Measurements from ENCODE around the gene TRMT11.
"Not testable (repeated sequence)": the region's sequence is repeated elsewhere in the genome, so short reads cannot be mapped to it uniquely, and the experiment has no call there.

TRMT11 gene

GRCh38 chr6:125950716-125951115, 35.6 kb upstream of the TRMT11 start:
- H3K36me3 Mint-ChIP-seq; DNase-seq; H3K4me1 Mint-ChIP-seq; H3K27me3 Mint-ChIP-seq; H3K4me3 Mint-ChIP-seq; H3K27ac Mint-ChIP-seq; H3K9me3 Mint-ChIP-seq; ATAC-seq (replicated peaks): not testable (repeated sequence)

GRCh38 chr6:125951323-125951722, 35.0 kb upstream of the TRMT11 start:
- Mint-ChIP-seq H3K27me3 (no peaks in the 10 kb centered on the region), H3K4me3 (no peak overlapping the region), H3K27ac (no peak overlapping the region), H3K36me3 (no peaks in the 10 kb centered on the region), H3K9me3 (no peaks in the 10 kb centered on the region), H3K4me1 (peaks cover 0 to 2% of the 10 kb centered on the region in 2 donors)
- no peak for ATAC-seq (replicated peaks)
- DNase-seq: no peak

- no peaks in the 10 kb centered on the region for H3K9me3 Mint-ChIP-seq
- H3K4me1 Mint-ChIP-seq: peaks cover 0 to 2% of the 10 kb centered on the region in 2 donors
- no peak for ATAC-seq (replicated peaks)
Observed at GRCh38 chr6:125952764-125953501, 33.4 kb upstream of the TRMT11 start.

GRCh38 chr6:125953502-125953875, 32.9 kb upstream of the TRMT11 start:
- Mint-ChIP-seq H3K4me3 (no peak overlapping the region), H3K4me1 (peaks cover 0 to 2% of the 10 kb centered on the region in 2 donors), H3K27ac (no peak overlapping the region), H3K36me3 (no peaks in the 10 kb centered on the region), H3K27me3 (no peaks in the 10 kb centered on the region), H3K9me3 (no peaks in the 10 kb centered on the region)
- ATAC-seq (replicated peaks): no peak
- no peak for DNase-seq

More at GRCh38 chr6:125952764-125953501, 33.4 kb upstream of the TRMT11 start:
- Mint-ChIP-seq H3K4me3 (no peak overlapping the region), H3K27me3 (no peaks in the 10 kb centered on the region), H3K27ac (no peak overlapping the region), H3K36me3 (no peaks in the 10 kb centered on the region)
- DNase-seq: no peak

GRCh38 chr6:125954735-125955339, 31.5 kb upstream of the TRMT11 start:
- ATAC-seq (replicated peaks) (no peak), DNase-seq (no peak)
- Mint-ChIP-seq H3K36me3 (no peaks in the 10 kb centered on the region), H3K9me3 (no peaks in the 10 kb centered on the region), H3K4me3 (no peak overlapping the region), H3K4me1 (peaks cover 0 to 2% of the 10 kb centered on the region in 2 donors), H3K27ac (no peak overlapping the region), H3K27me3 (no peaks in the 10 kb centered on the region)

- Mint-ChIP-seq H3K36me3 (no peaks in the 10 kb centered on the region), H3K27ac (no peak overlapping the region)
Observed at GRCh38 chr6:125955973-125956372, 30.4 kb upstream of the TRMT11 start.

GRCh38 chr6:125956506-125957390, 29.6 kb upstream of the TRMT11 start, which contains the start of gene HINT3:
Gene HINT3, plus strand, starts transcription at chr6:125956770. Its CDS starts 208 bp downstream, at chr6:125956978.
- Mint-ChIP-seq H3K9me3 (no peaks in the 10 kb centered on the region), H3K27me3 (no peaks in the 10 kb centered on the region), H3K27ac (no peak within 1 kb of the TSS), H3K36me3 (no peaks in the 10 kb centered on the region), H3K4me3 (peak within 1 kb of the TSS; percentile 48 to 66), H3K4me1 (peaks cover 0 to 5% of the 10 kb centered on the region in 2 donors)
- ATAC-seq (replicated peaks) (peak; percentile 93 to 94), DNase-seq (peak; percentile 95)

More at GRCh38 chr6:125955973-125956372, 30.4 kb upstream of the TRMT11 start:
- H3K27me3 Mint-ChIP-seq: no peaks in the 10 kb centered on the region
- no peaks in the 10 kb centered on the region for H3K9me3 Mint-ChIP-seq
- H3K4me1 Mint-ChIP-seq: peaks cover 0 to 2% of the 10 kb centered on the region in 2 donors
- DNase-seq (no peak), ATAC-seq (replicated peaks) (no peak)
- H3K4me3 Mint-ChIP-seq: peak overlapping the region; percentile 48 to 66

GRCh38 chr6:125957391-125957693, 29.0 kb upstream of the TRMT11 start:
- no peak overlapping the region for H3K4me3 Mint-ChIP-seq

GRCh38 chr6:125957845-125958244, 28.5 kb upstream of the TRMT11 start:
- ATAC-seq (replicated peaks) (no peak), DNase-seq (no peak)
- H3K9me3 Mint-ChIP-seq: no peaks in the 10 kb centered on the region

More at GRCh38 chr6:125957391-125957693, 29.0 kb upstream of the TRMT11 start:
- DNase-seq (no peak), ATAC-seq (replicated peaks) (no peak)
- Mint-ChIP-seq H3K4me1 (peaks cover 0 to 6% of the 10 kb centered on the region in 2 donors), H3K36me3 (no peaks in the 10 kb centered on the region), H3K27ac (no peak overlapping the region), H3K9me3 (no peaks in the 10 kb centered on the region), H3K27me3 (no peaks in the 10 kb centered on the region)

GRCh38 chr6:125959041-125959440, 27.3 kb upstream of the TRMT11 start:
- no peak for ATAC-seq (replicated peaks)
- H3K4me1 Mint-ChIP-seq: peaks cover 12 to 14% of the 10 kb centered on the region in 2 donors
- DNase-seq: no peak
- no peaks in the 10 kb centered on the region for H3K9me3 Mint-ChIP-seq
- H3K4me3 Mint-ChIP-seq: no peak overlapping the region
- H3K36me3 Mint-ChIP-seq: no peaks in the 10 kb centered on the region
- H3K27me3 Mint-ChIP-seq: no peaks in the 10 kb centered on the region
- no peak overlapping the region for H3K27ac Mint-ChIP-seq

More at GRCh38 chr6:125957845-125958244, 28.5 kb upstream of the TRMT11 start:
- H3K4me3 Mint-ChIP-seq: no peak overlapping the region
- H3K27me3 Mint-ChIP-seq: no peaks in the 10 kb centered on the region
- no peaks in the 10 kb centered on the region for H3K36me3 Mint-ChIP-seq
- peaks cover under 1 to 7% of the 10 kb centered on the region in 2 donors for H3K4me1 Mint-ChIP-seq
- H3K27ac Mint-ChIP-seq: no peak overlapping the region

GRCh38 chr6:125961117-125961516, 25.2 kb upstream of the TRMT11 start:
- H3K4me1 Mint-ChIP-seq: peaks cover 14 to 17% of the 10 kb centered on the region in 2 donors
- ATAC-seq (replicated peaks): no peak
- no peak overlapping the region for H3K4me3 Mint-ChIP-seq
- no peak overlapping the region for H3K27ac Mint-ChIP-seq
- H3K36me3 Mint-ChIP-seq: no peaks in the 10 kb centered on the region
- no peaks in the 10 kb centered on the region for H3K9me3 Mint-ChIP-seq
- no peak for DNase-seq
- H3K27me3 Mint-ChIP-seq: no peaks in the 10 kb centered on the region

- Mint-ChIP-seq H3K4me3 (no peak overlapping the region), H3K36me3 (peaks cover 6 to 10% of the 10 kb centered on the region in 2 donors), H3K27ac (no peak overlapping the region), H3K27me3 (no peaks in the 10 kb centered on the region), H3K9me3 (no peaks in the 10 kb centered on the region), H3K4me1 (peaks cover 15 to 20% of the 10 kb centered on the region in 2 donors)
- DNase-seq (no peak), ATAC-seq (replicated peaks) (no peak)
Observed at GRCh38 chr6:125962900-125963497, 23.3 kb upstream of the TRMT11 start.

- peaks cover 11 to 18% of the 10 kb centered on the region in 2 donors for H3K36me3 Mint-ChIP-seq
- peak overlapping the region; percentile 63 for H3K27ac Mint-ChIP-seq
Observed at GRCh38 chr6:125963817-125964216, 22.5 kb upstream of the TRMT11 start.

GRCh38 chr6:125966569-125966968, 19.8 kb upstream of the TRMT11 start:
- Mint-ChIP-seq H3K4me1 (peaks cover 29 to 39% of the 10 kb centered on the region in 2 donors), H3K27me3 (no peaks in the 10 kb centered on the region), H3K27ac (no peak overlapping the region), H3K36me3 (peaks cover 20 to 28% of the 10 kb centered on the region in 2 donors), H3K4me3 (no peak overlapping the region), H3K9me3 (no peaks in the 10 kb centered on the region)
- ATAC-seq (replicated peaks): no peak
- DNase-seq: no peak

More at GRCh38 chr6:125963817-125964216, 22.5 kb upstream of the TRMT11 start:
- Mint-ChIP-seq H3K4me1 (peaks cover 20 to 28% of the 10 kb centered on the region in 2 donors), H3K9me3 (no peaks in the 10 kb centered on the region), H3K4me3 (no peak overlapping the region), H3K27me3 (no peaks in the 10 kb centered on the region)
- DNase-seq (no peak), ATAC-seq (replicated peaks) (no peak)

All from stimulated activated naive B cell treated with anti-CD40 and anti-IgM and Interleukin-4, amounts not matched to agents 10 μg/mL and 1 μg/mL and 100 μg/mL, for 72 hours (primary cell).